Trophoblast cell (in vitro differentiated cells and primary cell): ENCODE data around the gene KDM2B.

ENCODE experiments used
- DNase-seq, 2 donors: peaks; one replicate each; pipeline ENCODE4 v3.0.0-alpha.2; 2016
- H2AFZ ChIP-seq: 2 replicates; pipeline ENCODE4 v1.6.1; 2013; ENCODE audit warnings: low read length, moderate library complexity, mild to moderate bottlenecking; ENCODE audit not compliant: insufficient read depth, poor library complexity
- H2AK5ac ChIP-seq: 2 replicates; pipeline ENCODE4 v1.6.1; 2013; ENCODE audit warnings: mild to moderate bottlenecking, low read length
- H2BK120ac ChIP-seq: 2 replicates; pipeline ENCODE4 v1.6.1; 2013; ENCODE audit warnings: low read length, mild to moderate bottlenecking, moderate library complexity; ENCODE audit not compliant: insufficient read depth, poor library complexity
- H2BK12ac ChIP-seq: 2 replicates; pipeline ENCODE4 v1.6.1; 2013; ENCODE audit warnings: mild to moderate bottlenecking, low read length, moderate library complexity
- H2BK5ac ChIP-seq: 2 replicates; pipeline ENCODE4 v1.6.1; 2013; ENCODE audit warnings: low read length, low read depth, moderate library complexity, mild to moderate bottlenecking; ENCODE audit not compliant: poor library complexity
- H3K14ac ChIP-seq: 2 replicates; pipeline ENCODE4 v1.6.1; 2013; ENCODE audit warnings: mild to moderate bottlenecking, low read length
- H3K18ac ChIP-seq: 2 replicates; pipeline ENCODE4 v1.6.1; 2013; ENCODE audit warnings: mild to moderate bottlenecking, low read length
- H3K23ac ChIP-seq: 2 replicates; pipeline ENCODE4 v1.6.1; 2013; ENCODE audit warnings: low read length
- H3K27ac ChIP-seq: 2 replicates; pipeline ENCODE4 v1.5.1; 2013; ENCODE audit warnings: low read depth, mild to moderate bottlenecking, inconsistent platforms, low read length, moderate library complexity
- H3K27me3 ChIP-seq: 2 replicates; pipeline ENCODE4 v1.6.1; 2013; ENCODE audit warnings: inconsistent platforms, mild to moderate bottlenecking, low read length, moderate library complexity; ENCODE audit not compliant: insufficient read depth
- H3K36me3 ChIP-seq, 2 experiments: 1 replicate in 1 of 2; 2 replicates in 1 of 2; pipeline ENCODE4 v1.6.1; 2013; ENCODE audit warnings: low read length in 2 of 2, mild to moderate bottlenecking in 2 of 2, moderate library complexity in 1 of 2; ENCODE audit not compliant: insufficient read depth in 2 of 2, control insufficient read depth in 1 of 2
- H3K4ac ChIP-seq: 2 replicates; pipeline ENCODE4 v1.6.1; 2013; ENCODE audit warnings: low read depth, mild to moderate bottlenecking, low read length, moderate library complexity
- H3K4me1 ChIP-seq, 2 experiments: 1 replicate in 1 of 2; 2 replicates in 1 of 2; pipeline ENCODE4 v1.6.1; 2013; ENCODE audit warnings: low read length in 2 of 2, mild to moderate bottlenecking in 2 of 2, moderate library complexity in 1 of 2; ENCODE audit not compliant: insufficient read depth in 2 of 2, control insufficient read depth in 1 of 2
- H3K4me2 ChIP-seq: 2 replicates; pipeline ENCODE4 v1.6.1; 2013; ENCODE audit warnings: inconsistent platforms, mild to moderate bottlenecking, low read length, moderate library complexity
- H3K4me3 ChIP-seq: 2 replicates; pipeline ENCODE4 v1.5.1; 2013; ENCODE audit warnings: mild to moderate bottlenecking, low read depth, low read length, inconsistent platforms
- H3K79me1 ChIP-seq: one replicate; pipeline ENCODE4 v1.6.1; 2013; ENCODE audit warnings: low read length
- H3K79me2 ChIP-seq: 2 replicates; pipeline ENCODE4 v1.6.1; 2013; ENCODE audit warnings: low read length, mild to moderate bottlenecking; ENCODE audit not compliant: control insufficient read depth, insufficient read depth, poor library complexity
- H3K9ac ChIP-seq: 2 replicates; pipeline ENCODE4 v1.6.1; 2013; ENCODE audit warnings: mild to moderate bottlenecking, low read length
- H3K9me3 ChIP-seq: 2 replicates; pipeline ENCODE4 v1.6.1; 2013; ENCODE audit warnings: low read depth, mild to moderate bottlenecking, control low read depth, inconsistent platforms, low read length; ENCODE audit not compliant: insufficient read depth
- H4K12ac ChIP-seq: 2 replicates; pipeline ENCODE4 v1.6.1; 2013; ENCODE audit warnings: low read depth, mild to moderate bottlenecking, low read length, moderate library complexity
- H4K8ac ChIP-seq: 2 replicates; pipeline ENCODE4 v1.6.1; 2013; ENCODE audit warnings: low read depth, mild to moderate bottlenecking, low read length, moderate library complexity
- H4K91ac ChIP-seq: one replicate; pipeline ENCODE4 v1.6.1; 2013; ENCODE audit warnings: low read depth, mild to moderate bottlenecking, low read length, moderate library complexity
- WGBS: extraction: QIAGEN DNeasy Blood & Tissue Kit; methylation state at CpG from one replicate; pipeline ENCODE4 v1.1.7; 2013; ENCODE audit warnings: missing lambda C conversion rate; ENCODE audit not compliant: insufficient read length, insufficient coverage; ENCODE audit errors: extremely low coverage; 5-methylcytosine and 5-hydroxymethylcytosine counted together

KDM2B gene

GRCh38 chr12:121397521-121397920 lies 183.3 kb downstream of the KDM2B start:
- H2AFZ ChIP-seq = no peak overlapping the region
- H3K4me3 ChIP-seq = no peak overlapping the region
- no peak overlapping the region for H2BK5ac ChIP-seq
- no peak overlapping the region for H4K91ac ChIP-seq
- no peak overlapping the region for H2BK12ac ChIP-seq
- no peak overlapping the region for H3K14ac ChIP-seq
- H3K36me3 ChIP-seq = no peaks in the 10 kb centered on the region
- H3K9ac ChIP-seq = no peak overlapping the region
- no peak overlapping the region for H3K27ac ChIP-seq
- H3K4me1 ChIP-seq = no peaks in the 10 kb centered on the region
- H3K4me2 ChIP-seq = no peak overlapping the region
- no peak overlapping the region for H3K23ac ChIP-seq
- H2AK5ac ChIP-seq = no peak overlapping the region
- no peak overlapping the region for H4K8ac ChIP-seq
- no peak overlapping the region for H3K18ac ChIP-seq
- H4K12ac ChIP-seq = no peak overlapping the region
- no peaks in the 10 kb centered on the region for H3K27me3 ChIP-seq
- DNase-seq = no peak
- WGBS = no CpG with 5 or more reads among the region's 14 CpGs
- H3K79me1 ChIP-seq = peaks cover 11% of the 10 kb centered on the region
- no peak overlapping the region for H3K4ac ChIP-seq
- no peaks in the 10 kb centered on the region for H3K9me3 ChIP-seq
- H2BK120ac ChIP-seq = no peak overlapping the region
- H3K79me2 ChIP-seq = peaks cover 9% of the 10 kb centered on the region

GRCh38 chr12:121392325-121392716 lies 188.5 kb downstream of the KDM2B start:
- H2BK12ac ChIP-seq = no peak overlapping the region
- H2AK5ac ChIP-seq = no peak overlapping the region
- H3K4ac ChIP-seq = no peak overlapping the region
- no peak overlapping the region for H3K4me2 ChIP-seq
- no peak overlapping the region for H3K23ac ChIP-seq
- no CpG with 5 or more reads among the region's 3 CpGs for WGBS
- H3K4me3 ChIP-seq = no peak overlapping the region
- no peak overlapping the region for H2AFZ ChIP-seq
- H4K91ac ChIP-seq = no peak overlapping the region
- no peaks in the 10 kb centered on the region for H3K79me1 ChIP-seq
- no peak overlapping the region for H3K14ac ChIP-seq
- no peak overlapping the region for H4K12ac ChIP-seq
- peaks cover 3 to 6% of the 10 kb centered on the region in 2 experiments for H3K4me1 ChIP-seq
- no peak overlapping the region for H3K27ac ChIP-seq
- no peaks in the 10 kb centered on the region for H3K36me3 ChIP-seq
- no peak for DNase-seq
- H2BK5ac ChIP-seq = no peak overlapping the region
- H2BK120ac ChIP-seq = no peak overlapping the region
- no peak overlapping the region for H3K18ac ChIP-seq
- H4K8ac ChIP-seq = no peak overlapping the region
- no peak overlapping the region for H3K9ac ChIP-seq
- no peaks in the 10 kb centered on the region for H3K27me3 ChIP-seq
- no peaks in the 10 kb centered on the region for H3K79me2 ChIP-seq
- H3K9me3 ChIP-seq = peaks cover 3% of the 10 kb centered on the region

DNA sequence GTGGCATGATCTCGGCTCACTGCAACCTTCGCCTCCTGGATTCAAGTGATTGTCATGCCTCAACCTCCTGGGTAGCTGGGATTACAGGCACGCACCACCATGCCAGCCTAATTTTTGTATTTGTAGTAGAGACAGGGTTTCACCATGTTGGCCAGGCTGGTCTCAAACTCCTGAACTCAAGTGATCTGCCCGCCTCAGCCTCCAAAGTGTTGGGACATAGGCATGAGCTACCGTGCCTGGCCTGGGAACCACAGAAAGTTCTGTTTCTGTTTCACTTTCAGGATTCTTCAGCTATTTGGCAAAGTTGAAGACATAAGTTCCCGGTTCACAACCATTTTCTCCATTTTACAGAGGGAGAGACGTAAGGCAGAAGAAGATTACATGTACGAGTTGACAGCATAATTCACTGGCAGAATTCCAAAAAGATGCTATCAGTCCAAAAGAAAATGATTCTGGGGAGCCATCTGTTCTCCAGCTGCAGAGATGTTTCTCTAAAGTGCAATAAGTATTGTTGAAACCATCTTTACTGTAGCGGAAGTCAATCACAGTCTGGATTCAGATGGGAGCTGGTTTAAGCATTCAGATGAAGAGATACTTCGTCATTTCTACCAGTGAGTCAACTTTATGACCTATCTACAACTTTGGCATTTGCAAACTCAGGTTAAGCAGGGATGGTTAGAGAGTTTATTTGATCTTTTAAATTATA lies 189.1 kb downstream of the KDM2B start:
- H3K79me2 ChIP-seq = no peaks in the 10 kb centered on the region
- H3K4me2 ChIP-seq = no peak overlapping the region
- no peak overlapping the region for H3K14ac ChIP-seq
- peaks cover 3 to 6% of the 10 kb centered on the region in 2 experiments for H3K4me1 ChIP-seq
- H3K4me3 ChIP-seq = no peak overlapping the region
- no peak overlapping the region for H3K4ac ChIP-seq
- no peaks in the 10 kb centered on the region for H3K79me1 ChIP-seq
- H4K91ac ChIP-seq = no peak overlapping the region
- no peak overlapping the region for H3K23ac ChIP-seq
- no peaks in the 10 kb centered on the region for H3K36me3 ChIP-seq
- no peak overlapping the region for H2AK5ac ChIP-seq
- H2AFZ ChIP-seq = no peak overlapping the region
- no peak overlapping the region for H3K9ac ChIP-seq
- no peak overlapping the region for H4K12ac ChIP-seq
- peaks cover 3% of the 10 kb centered on the region for H3K9me3 ChIP-seq
- no peak overlapping the region for H4K8ac ChIP-seq
- no peak for DNase-seq
- no peak overlapping the region for H2BK5ac ChIP-seq
- no peak overlapping the region for H2BK12ac ChIP-seq
- no peaks in the 10 kb centered on the region for H3K27me3 ChIP-seq
- H3K18ac ChIP-seq = no peak overlapping the region
- no CpG with 5 or more reads among the region's 10 CpGs for WGBS
- H2BK120ac ChIP-seq = no peak overlapping the region
- H3K27ac ChIP-seq = no peak overlapping the region

DNA sequence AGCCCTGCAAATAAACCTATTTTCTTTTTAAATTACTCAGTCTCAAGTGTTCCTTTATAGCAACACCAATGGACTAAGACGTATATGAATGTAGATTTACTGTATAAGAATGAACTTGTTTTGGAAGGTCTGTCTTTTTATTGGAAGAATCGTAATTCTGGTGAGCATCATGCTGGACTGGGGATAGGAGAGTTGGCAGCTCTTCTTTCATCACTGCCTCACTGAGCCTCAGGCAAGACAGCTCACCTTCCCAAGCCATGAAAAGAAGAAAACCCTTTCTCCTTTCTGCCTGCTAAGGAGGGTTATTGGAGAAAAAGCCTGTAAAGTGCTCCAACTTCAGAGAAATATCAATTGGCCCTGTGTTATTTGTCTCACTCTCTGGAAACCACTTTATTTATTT lies 190.0 kb downstream of the KDM2B start:
- H3K9ac ChIP-seq = no peak overlapping the region
- no peaks in the 10 kb centered on the region for H3K79me1 ChIP-seq
- H3K36me3 ChIP-seq = no peaks in the 10 kb centered on the region
- no peak overlapping the region for H3K18ac ChIP-seq
- DNase-seq = no peak
- no peak overlapping the region for H4K91ac ChIP-seq
- H3K4me2 ChIP-seq = no peak overlapping the region
- no peaks in the 10 kb centered on the region for H3K79me2 ChIP-seq
- no peak overlapping the region for H2AK5ac ChIP-seq
- no peak overlapping the region for H2BK12ac ChIP-seq
- H4K8ac ChIP-seq = no peak overlapping the region
- H3K23ac ChIP-seq = no peak overlapping the region
- H3K14ac ChIP-seq = no peak overlapping the region
- H3K9me3 ChIP-seq = peaks cover 3% of the 10 kb centered on the region
- no peak overlapping the region for H2AFZ ChIP-seq
- no peak overlapping the region for H2BK5ac ChIP-seq
- WGBS = no CpG with 5 or more reads among the region's 2 CpGs
- H3K4ac ChIP-seq = no peak overlapping the region
- no peaks in the 10 kb centered on the region for H3K27me3 ChIP-seq
- H3K27ac ChIP-seq = no peak overlapping the region
- H3K4me3 ChIP-seq = no peak overlapping the region
- H3K4me1 ChIP-seq = peaks cover 3 to 6% of the 10 kb centered on the region in 2 experiments
- no peak overlapping the region for H4K12ac ChIP-seq
- H2BK120ac ChIP-seq = no peak overlapping the region
